GM12878 (cell line): Measurements from ENCODE around the gene LONP1.

ENCODE experiments used
- HCFC1 ChIP-seq: fragments of 150-350 bp; IDR thresholded peaks from 2 replicates; pipeline ENCODE4 v1.6.1; 2014; ENCODE audit warnings: low read length
- HDAC6 ChIP-seq: fragments of 200-600 bp; sonication (generic); IDR thresholded peaks from one replicate; pipeline ENCODE4 v1.8.0; 2017; ENCODE audit warnings: antibody characterized with exemption; ENCODE audit not compliant: unreplicated experiment
- JUND ChIP-seq: IDR thresholded peaks from 2 replicates; pipeline ENCODE4 v1.6.1; 2012; ENCODE audit warnings: low read depth, mild to moderate bottlenecking, low read length, improper control_type of control experiment, moderate library complexity
- KDM1A ChIP-seq: fragments of 200-600 bp; sonication (generic); IDR thresholded peaks from 2 replicates; pipeline ENCODE4 v1.6.1; 2016; ENCODE audit warnings: borderline replicate concordance
- NFYA ChIP-seq: IDR thresholded peaks from 2 replicates; pipeline ENCODE4 v1.6.1; 2011; ENCODE audit warnings: low read depth, mild to moderate bottlenecking, low read length, improper control_type of control experiment, borderline replicate concordance
- POLR2A ChIP-seq: IDR thresholded peaks from 2 replicates; pipeline ENCODE4 v1.6.1; 2011; ENCODE audit warnings: low read depth, mild to moderate bottlenecking, low read length
- POLR2AphosphoS5 ChIP-seq: IDR thresholded peaks from 2 replicates; pipeline ENCODE4 v1.6.1; 2011; ENCODE audit warnings: mild to moderate bottlenecking, low read length, inconsistent platforms
- SREBF1 ChIP-seq: IDR thresholded peaks from 2 replicates; pipeline ENCODE4 v1.6.1; 2012; ENCODE audit warnings: mild to moderate bottlenecking, low read length
- ZNF207 ChIP-seq: fragments of 450-650 bp; IDR thresholded peaks from 2 replicates; pipeline ENCODE4 v1.6.1; 2014; ENCODE audit warnings: antibody characterized with exemption, mild to moderate bottlenecking, borderline replicate concordance
- ZZZ3 ChIP-seq: IDR thresholded peaks from 2 replicates; pipeline ENCODE4 v1.6.1; 2011; ENCODE audit warnings: low read depth; ENCODE audit not compliant: control insufficient read depth, insufficient read length
- TF ChIP-seq, protein P1 (sequence below), 3 experiments: IDR thresholded peaks in 2 of 3; conservative IDR thresholded peaks in 1 of 3; 2 replicates each; pipeline ENCODE4 v1.5.1; 2011; ENCODE audit warnings: low read depth in 3 of 3, low read length in 3 of 3, mild to moderate bottlenecking in 3 of 3, control low read depth in 2 of 3, moderate library complexity in 2 of 3, inconsistent platforms in 1 of 3, mixed read lengths in 1 of 3; ENCODE audit not compliant: control insufficient read depth in 2 of 3, insufficient read depth in 1 of 3; ENCODE audit errors: extremely low read depth in 1 of 3
- TF ChIP-seq, protein P2 (sequence below): IDR thresholded peaks from 2 replicates; pipeline ENCODE4 v1.6.1; 2011; ENCODE audit warnings: low read depth, mild to moderate bottlenecking, low read length, moderate library complexity, borderline replicate concordance; ENCODE audit errors: extremely low read depth
- TF ChIP-seq, protein P3 (sequence below): fragments of 450-650 bp; IDR thresholded peaks from 2 replicates; pipeline ENCODE4 v1.6.1; 2017; ENCODE audit warnings: mild to moderate bottlenecking

DNA sequence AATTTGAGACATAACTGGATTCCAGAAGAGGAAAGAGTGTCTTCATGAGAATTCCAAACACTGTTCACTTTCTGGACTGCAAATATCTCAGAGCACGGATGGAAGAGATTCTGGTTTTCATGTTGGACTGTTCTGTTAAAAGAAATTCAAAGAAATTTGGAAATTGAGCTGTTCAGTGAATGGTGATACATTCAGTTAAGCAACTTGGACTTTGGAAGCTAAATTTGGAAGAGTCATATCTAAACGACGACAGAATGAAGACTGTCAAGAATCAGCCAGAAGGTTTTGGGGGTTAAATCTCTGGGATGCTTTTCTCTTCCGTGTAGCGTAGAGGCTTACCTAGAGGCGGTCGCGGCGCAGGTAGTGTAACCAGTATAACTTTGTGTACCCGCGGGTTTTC lies 71.5 kb downstream of the LONP1 start:
- TF ChIP-seq KDM1A (no peak), ZZZ3 (no peak), HDAC6 (no peak), ZNF207 (no peak), POLR2A (no peak), HCFC1 (no peak), JUND (no peak), NFYA (no peak), POLR2AphosphoS5 (no peak), SREBF1 (no peak)
- TF ChIP-seq, protein P1, sequence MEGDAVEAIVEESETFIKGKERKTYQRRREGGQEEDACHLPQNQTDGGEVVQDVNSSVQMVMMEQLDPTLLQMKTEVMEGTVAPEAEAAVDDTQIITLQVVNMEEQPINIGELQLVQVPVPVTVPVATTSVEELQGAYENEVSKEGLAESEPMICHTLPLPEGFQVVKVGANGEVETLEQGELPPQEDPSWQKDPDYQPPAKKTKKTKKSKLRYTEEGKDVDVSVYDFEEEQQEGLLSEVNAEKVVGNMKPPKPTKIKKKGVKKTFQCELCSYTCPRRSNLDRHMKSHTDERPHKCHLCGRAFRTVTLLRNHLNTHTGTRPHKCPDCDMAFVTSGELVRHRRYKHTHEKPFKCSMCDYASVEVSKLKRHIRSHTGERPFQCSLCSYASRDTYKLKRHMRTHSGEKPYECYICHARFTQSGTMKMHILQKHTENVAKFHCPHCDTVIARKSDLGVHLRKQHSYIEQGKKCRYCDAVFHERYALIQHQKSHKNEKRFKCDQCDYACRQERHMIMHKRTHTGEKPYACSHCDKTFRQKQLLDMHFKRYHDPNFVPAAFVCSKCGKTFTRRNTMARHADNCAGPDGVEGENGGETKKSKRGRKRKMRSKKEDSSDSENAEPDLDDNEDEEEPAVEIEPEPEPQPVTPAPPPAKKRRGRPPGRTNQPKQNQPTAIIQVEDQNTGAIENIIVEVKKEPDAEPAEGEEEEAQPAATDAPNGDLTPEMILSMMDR (IDR thresholded peaks at IDR 0.05 in 2 of 3, conservative IDR thresholded peaks at IDR 0.05 in 1 of 3; ENCODE audit: control insufficient read depth in 2 of 3, extremely low read depth in 1 of 3, insufficient read depth in 1 of 3, low read depth in 3 of 3, low read length in 3 of 3): no peak
- TF ChIP-seq, protein P2, sequence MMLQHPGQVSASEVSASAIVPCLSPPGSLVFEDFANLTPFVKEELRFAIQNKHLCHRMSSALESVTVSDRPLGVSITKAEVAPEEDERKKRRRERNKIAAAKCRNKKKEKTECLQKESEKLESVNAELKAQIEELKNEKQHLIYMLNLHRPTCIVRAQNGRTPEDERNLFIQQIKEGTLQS: no peak
- TF ChIP-seq, protein P3, sequence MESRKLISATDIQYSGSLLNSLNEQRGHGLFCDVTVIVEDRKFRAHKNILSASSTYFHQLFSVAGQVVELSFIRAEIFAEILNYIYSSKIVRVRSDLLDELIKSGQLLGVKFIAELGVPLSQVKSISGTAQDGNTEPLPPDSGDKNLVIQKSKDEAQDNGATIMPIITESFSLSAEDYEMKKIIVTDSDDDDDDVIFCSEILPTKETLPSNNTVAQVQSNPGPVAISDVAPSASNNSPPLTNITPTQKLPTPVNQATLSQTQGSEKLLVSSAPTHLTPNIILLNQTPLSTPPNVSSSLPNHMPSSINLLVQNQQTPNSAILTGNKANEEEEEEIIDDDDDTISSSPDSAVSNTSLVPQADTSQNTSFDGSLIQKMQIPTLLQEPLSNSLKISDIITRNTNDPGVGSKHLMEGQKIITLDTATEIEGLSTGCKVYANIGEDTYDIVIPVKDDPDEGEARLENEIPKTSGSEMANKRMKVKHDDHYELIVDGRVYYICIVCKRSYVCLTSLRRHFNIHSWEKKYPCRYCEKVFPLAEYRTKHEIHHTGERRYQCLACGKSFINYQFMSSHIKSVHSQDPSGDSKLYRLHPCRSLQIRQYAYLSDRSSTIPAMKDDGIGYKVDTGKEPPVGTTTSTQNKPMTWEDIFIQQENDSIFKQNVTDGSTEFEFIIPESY: no peak
